Measurements from ENCODE around the gene TNFSF13.

Gene TNFSF13

DNA sequence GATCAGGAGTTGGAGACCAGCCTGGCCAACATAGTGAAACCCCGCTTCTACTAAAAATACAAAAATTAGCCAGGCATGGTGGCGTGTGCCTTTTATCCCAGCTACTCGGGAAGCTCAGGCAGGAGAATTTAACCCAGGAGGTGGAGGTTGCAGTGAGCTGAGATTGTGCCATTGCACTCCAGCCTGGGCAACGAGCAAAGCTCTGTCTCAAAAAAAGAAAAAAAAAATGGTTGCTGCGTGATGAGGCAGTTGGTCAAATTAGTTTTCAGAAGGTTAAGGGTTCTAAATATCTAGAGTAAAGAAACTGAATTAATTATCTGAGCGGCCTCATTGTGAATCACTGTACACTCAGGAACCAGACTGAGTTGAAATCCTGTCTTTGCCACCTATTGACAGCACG, 17.4 kb downstream of the TNFSF13 start:
- DNase-seq (ENCODE audit: extremely low read depth, low read depth): no peak
- no peak for TF ChIP-seq CTCF (IDR thresholded peaks at IDR 0.05; ENCODE audit: low read depth, low read length)

DNA sequence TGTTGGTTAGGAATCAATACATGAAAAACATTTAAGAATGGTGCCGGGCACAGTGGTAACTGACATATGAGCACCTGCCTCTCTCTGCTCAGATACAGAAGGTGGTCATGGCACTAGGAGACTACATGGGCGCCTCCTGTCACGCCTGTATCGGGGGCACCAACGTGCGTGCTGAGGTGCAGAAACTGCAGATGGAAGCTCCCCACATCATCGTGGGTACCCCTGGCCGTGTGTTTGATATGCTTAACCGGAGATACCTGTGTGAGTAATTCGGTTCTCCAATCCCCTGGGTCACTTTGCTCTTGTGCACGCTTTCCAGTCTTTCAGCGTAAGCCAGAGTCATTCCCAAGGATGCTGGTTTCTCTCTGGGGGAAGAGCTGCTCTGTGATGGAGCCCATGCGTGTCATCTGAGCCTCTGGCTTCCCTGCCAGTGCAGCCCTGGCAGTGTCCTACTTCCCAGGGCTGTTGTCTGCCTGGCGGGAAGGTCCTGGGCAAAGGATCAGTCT, 17.9 kb downstream of the TNFSF13 start:
- DNase-seq (ENCODE audit: extremely low read depth, low read depth): no peak
- TF ChIP-seq CTCF (IDR thresholded peaks at IDR 0.05; ENCODE audit: low read depth, low read length): no peak

GRCh38 chr17:7577327-7578199, 19.0 kb downstream of the TNFSF13 start:
- TF ChIP-seq CTCF (IDR thresholded peaks at IDR 0.05; ENCODE audit: low read depth, low read length): no peak

GRCh38 chr17:7579001-7579833, 20.7 kb downstream of the TNFSF13 start, which contains the start of gene CD68:
Gene CD68 (plus strand): TSS chr17:7579638. CDS start chr17:7579678, 40 bp downstream.
- DNase-seq (ENCODE audit: extremely low read depth, low read depth): peak; percentile 60
- no peak for TF ChIP-seq CTCF (IDR thresholded peaks at IDR 0.05; ENCODE audit: low read depth, low read length)

More at GRCh38 chr17:7577327-7578199, 19.0 kb downstream of the TNFSF13 start:
- DNase-seq (ENCODE audit: extremely low read depth, low read depth): no peak

GRCh38 chr17:7579834-7580603, 21.5 kb downstream of the TNFSF13 start:
- DNase-seq (ENCODE audit: extremely low read depth, low read depth): no peak
- TF ChIP-seq CTCF (IDR thresholded peaks at IDR 0.05; ENCODE audit: low read depth, low read length): no peak

DNA sequence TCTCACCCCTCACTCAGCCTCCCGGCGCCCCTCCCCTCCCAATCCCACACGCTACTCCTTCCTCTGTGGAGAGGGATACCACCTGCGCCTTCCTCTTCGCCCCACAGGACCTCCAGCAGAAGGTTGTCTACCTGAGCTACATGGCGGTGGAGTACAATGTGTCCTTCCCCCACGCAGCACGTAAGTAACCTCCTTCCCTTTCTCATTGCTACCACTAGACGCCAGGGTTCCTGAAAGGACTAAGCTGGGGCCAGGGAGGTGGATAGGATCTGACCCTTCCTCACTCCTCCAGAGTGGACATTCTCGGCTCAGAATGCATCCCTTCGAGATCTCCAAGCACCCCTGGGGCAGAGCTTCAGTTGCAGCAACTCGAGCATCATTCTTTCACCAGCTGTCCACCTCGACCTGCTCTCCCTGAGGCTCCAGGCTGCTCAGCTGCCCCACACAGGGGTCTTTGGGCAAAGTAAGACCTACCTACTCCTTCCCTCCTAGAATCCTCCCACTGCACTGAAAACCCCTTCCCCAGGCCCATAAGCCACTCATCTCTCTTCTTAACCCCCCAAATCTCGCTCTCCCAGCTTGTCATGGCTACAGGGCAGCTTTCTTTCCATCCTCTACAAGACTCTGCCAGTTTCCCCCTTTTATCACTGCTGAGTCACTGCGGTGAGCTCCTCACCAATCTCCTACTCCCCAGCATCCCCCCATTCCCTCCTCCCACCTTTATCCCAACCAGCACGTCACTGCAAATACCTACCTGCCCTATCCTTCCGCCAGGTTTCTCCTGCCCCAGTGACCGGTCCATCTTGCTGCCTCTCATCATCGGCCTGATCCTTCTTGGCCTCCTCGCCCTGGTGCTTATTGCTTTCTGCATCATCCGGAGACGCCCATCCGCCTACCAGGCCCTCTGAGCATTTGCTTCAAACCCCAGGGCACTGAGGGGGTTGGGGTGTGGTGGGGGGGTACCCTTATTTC, 22.3 kb downstream of the TNFSF13 start:
- no peak for TF ChIP-seq CTCF (IDR thresholded peaks at IDR 0.05; ENCODE audit: low read depth, low read length)
- DNase-seq (ENCODE audit: extremely low read depth, low read depth): no peak

Measured in AG09319 (cell line).